Ectodermal cell (in vitro differentiated cells): ENCODE results near the gene GRPEL2.
"Not testable (repeated sequence)": the region's sequence is repeated elsewhere in the genome, so short reads cannot be mapped to it uniquely, and the experiment has no call there.

Experiments
- H3K27ac ChIP-seq: 2 replicates; pipeline ENCODE4 v1.7.0; 2013; ENCODE audit warnings: mild to moderate bottlenecking, low read depth, low read length; ENCODE audit not compliant: insufficient read depth, poor library complexity, severe bottlenecking
- H3K27me3 ChIP-seq: 2 replicates; pipeline ENCODE4 v1.7.0; 2013; ENCODE audit warnings: mild to moderate bottlenecking, low read length; ENCODE audit not compliant: insufficient read depth, control insufficient read depth, poor library complexity, severe bottlenecking
- H3K36me3 ChIP-seq: one replicate; pipeline ENCODE4 v1.7.0; 2013; ENCODE audit warnings: low read length; ENCODE audit not compliant: control insufficient read depth, insufficient read depth
- H3K4me1 ChIP-seq: one replicate; pipeline ENCODE4 v1.7.0; 2013; ENCODE audit warnings: low read length; ENCODE audit not compliant: control insufficient read depth, insufficient read depth
- H3K4me3 ChIP-seq: 2 replicates; pipeline ENCODE4 v1.7.0; 2013; ENCODE audit warnings: low read depth, low read length, control low read depth; ENCODE audit not compliant: insufficient read depth
- H3K9me3 ChIP-seq: 2 replicates; pipeline ENCODE4 v1.7.0; 2013; ENCODE audit warnings: mild to moderate bottlenecking, low read length, moderate library complexity; ENCODE audit not compliant: control insufficient read depth
- WGBS, 2 experiments: methylation state at CpG; one replicate each; pipeline ENCODE4 v1.1.7; 2013; ENCODE audit warnings: missing lambda C conversion rate in 2 of 2; 5-methylcytosine and 5-hydroxymethylcytosine counted together

The GRPEL2 gene

DNA sequence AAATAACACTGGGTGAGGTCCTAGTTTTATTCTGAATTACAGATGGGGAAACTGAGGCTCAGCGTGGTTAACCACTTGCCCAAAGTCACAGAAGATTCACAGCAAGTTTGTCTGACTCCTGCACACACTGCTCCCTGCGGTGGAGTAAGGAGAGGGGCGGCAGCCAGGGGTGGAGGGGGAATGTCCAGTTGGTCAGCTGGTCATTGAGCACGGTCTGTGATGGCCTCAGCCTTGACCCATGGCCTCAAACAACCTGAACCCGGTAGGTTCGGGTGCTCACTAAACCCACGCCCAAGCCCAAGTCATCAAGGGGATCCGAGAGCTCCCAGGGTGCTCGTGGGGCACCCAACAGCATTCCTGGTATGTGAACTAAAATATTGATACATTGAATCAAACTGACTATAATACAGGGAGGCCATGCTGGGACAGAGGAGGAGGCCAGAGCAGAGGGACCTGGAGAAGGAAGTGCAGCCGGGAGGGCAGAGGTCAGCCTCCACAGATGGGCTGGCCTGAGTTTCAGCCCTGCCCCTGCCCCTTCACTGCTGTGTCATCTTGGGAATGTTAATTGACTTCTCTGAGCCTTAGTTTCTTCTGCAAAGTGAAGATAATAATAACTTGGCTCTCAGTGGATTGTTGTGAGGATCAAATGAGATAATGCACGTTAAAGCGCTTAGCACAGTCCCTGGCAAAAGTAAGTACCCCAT lies 37.4 kb downstream of the GRPEL2 start:
- Histone ChIP-seq H3K4me3 (no peak overlapping the region), H3K27me3 (no peaks in the 10 kb centered on the region), H3K36me3 (no peaks in the 10 kb centered on the region), H3K27ac (no peak overlapping the region), H3K4me1 (peaks cover 7% of the 10 kb centered on the region), H3K9me3 (no peaks in the 10 kb centered on the region)
- WGBS, 2 experiments, result 93% methylated on average over 10 to 12 of the region's 12 CpGs

DNA sequence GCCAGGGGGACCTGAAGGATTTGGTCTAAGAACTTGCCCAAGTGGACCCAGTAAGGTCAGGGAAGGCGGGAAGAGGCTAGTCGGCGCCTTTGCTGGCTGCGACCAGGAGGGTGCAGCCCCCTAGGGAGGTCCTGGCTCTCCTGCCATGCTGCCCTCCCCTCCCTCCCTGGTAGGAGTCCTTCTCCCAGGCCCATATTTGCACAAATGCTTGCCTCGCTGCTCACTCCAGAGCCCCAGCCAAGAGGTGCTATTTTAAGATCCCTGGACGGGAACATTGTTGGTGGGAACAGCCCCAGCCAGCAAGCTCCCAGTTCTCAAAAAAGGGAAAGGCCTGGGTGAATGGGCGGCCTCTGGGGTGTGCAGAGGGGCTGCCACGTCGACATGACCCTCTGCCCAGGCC lies 38.1 kb downstream of the GRPEL2 start:
- Histone ChIP-seq H3K9me3 (no peaks in the 10 kb centered on the region), H3K27me3 (no peaks in the 10 kb centered on the region), H3K4me1 (peaks cover 7% of the 10 kb centered on the region), H3K4me3 (no peak overlapping the region), H3K27ac (no peak overlapping the region), H3K36me3 (no peaks in the 10 kb centered on the region)
- WGBS, 2 experiments, result 91 to 95% methylated on average over 9 of the region's 9 CpGs

DNA sequence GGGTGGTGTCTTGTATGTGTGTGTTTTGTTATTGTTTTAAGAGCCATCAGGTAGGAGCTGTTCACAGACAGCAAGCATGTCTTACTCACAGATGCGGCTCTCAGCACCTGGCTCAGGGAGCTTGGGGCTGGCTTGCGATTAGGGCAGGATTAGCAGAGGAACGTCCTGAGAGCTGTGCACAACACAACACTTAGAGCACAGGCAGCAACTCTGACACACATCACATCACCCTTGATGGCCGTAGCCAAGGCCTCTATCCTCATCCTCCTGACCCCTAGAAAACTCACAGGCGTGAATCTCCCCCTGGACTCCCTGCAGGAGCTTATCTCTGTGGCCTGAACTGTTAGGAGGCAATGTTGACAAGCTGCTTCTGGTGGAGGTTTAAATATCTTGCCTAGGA lies 40.9 kb downstream of the GRPEL2 start:
- Histone ChIP-seq H3K36me3 (no peaks in the 10 kb centered on the region), H3K4me1 (peaks cover 6% of the 10 kb centered on the region), H3K4me3 (no peak overlapping the region), H3K27me3 (no peaks in the 10 kb centered on the region), H3K27ac (no peak overlapping the region), H3K9me3 (no peaks in the 10 kb centered on the region)
- WGBS, 2 experiments, result 84 to 90% methylated on average over 5 of the region's 5 CpGs

DNA sequence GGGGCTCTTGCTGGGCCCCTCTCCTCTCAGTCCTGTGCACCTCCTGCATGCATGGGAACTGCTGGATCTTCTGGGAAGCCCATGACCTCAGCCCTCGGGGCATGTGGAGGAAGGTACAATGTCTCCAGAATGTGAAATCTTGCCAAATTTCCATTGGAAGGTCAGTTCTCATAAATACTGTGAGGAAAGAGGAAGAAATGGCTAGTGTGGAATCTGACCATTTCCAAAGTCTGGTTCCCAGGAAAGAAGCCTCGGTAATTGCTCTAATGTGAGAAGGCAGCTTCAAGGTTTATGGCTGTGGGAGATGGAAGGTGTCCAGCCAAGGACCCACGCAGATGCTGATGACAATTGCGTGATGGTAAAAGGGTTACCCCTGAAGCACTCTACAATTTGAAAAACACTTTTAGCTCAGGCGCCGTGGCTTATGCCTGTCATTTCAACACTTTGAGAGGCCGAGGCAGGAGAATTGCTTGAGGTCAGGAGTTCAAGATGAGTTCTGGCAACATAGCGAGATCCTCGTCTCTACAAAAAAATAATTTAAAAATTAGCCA lies 41.9 kb downstream of the GRPEL2 start:
- Histone ChIP-seq H3K36me3 (no peaks in the 10 kb centered on the region), H3K9me3 (no peaks in the 10 kb centered on the region), H3K4me1 (no peaks in the 10 kb centered on the region), H3K4me3 (no peak overlapping the region), H3K27ac (no peak overlapping the region), H3K27me3 (no peaks in the 10 kb centered on the region)
- 93 to 95% methylated on average over 9 of the region's 9 CpGs for WGBS, 2 experiments

DNA sequence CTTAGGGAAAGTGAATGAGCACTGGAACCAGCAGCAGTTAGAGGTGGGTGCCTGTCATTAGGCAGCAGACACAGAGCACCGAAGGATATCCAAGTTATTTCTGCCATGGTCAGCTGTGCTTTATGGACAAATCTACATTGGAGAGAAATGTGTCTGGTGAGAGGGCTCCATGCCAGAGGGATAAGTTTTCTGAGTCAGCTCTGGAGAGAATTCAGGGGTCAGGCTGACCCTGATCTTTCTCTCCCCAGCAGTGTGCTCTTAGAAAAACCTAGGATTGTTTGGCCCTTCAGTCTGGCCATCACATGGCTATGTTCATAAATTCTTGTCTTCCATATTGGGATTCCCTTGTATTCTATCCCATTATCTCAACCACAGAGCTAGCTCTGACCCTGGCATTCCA lies 42.7 kb downstream of the GRPEL2 start:
- Histone ChIP-seq H3K4me3 (no peak overlapping the region), H3K36me3 (no peaks in the 10 kb centered on the region), H3K4me1 (no peaks in the 10 kb centered on the region), H3K27me3 (no peaks in the 10 kb centered on the region), H3K9me3 (no peaks in the 10 kb centered on the region), H3K27ac (no peak overlapping the region)
- WGBS, 2 experiments, result 89 to 97% methylated on average over 1 of the region's 1 CpG

DNA sequence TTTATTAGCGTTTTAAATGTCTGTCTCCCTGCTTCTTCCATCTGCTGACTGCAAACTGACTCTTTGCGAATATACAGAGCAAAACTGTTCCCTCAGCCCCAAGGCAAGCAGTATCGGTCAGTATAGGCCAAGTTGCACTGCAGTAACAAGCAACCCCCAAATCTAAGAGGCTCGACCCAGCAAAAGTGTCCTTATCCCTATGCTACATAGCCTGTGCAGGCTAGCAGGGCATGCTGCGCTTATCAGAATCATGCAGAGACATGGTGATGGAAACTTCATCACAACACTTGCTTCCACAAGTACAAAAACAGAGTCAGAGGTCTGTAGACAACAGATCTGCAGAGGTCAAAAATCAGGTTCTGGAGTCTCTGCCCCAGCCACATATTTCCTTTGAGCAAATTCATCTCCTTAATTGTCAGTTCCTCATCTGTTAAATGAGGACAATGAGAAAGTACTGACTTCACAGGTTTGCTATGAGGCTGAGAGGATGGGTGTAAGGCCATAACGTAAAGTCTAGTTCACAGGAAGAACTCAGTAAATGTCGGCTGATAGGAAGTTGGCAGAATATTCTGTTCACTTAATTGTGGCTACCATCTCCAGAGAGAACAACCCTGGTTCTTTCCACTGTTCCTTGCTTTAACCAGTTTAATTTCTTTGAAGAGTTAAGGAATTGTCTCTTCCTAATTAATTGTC lies 43.3 kb downstream of the GRPEL2 start:
- H3K4me3 ChIP-seq, result no peak overlapping the region
- 80 to 82% methylated on average over 7 of the region's 7 CpGs for WGBS, 2 experiments
- no peaks in the 10 kb centered on the region for H3K27me3 ChIP-seq
- no peaks in the 10 kb centered on the region for H3K9me3 ChIP-seq
- H3K4me1 ChIP-seq, result no peaks in the 10 kb centered on the region
- no peaks in the 10 kb centered on the region for H3K36me3 ChIP-seq
- no peak overlapping the region for H3K27ac ChIP-seq

DNA sequence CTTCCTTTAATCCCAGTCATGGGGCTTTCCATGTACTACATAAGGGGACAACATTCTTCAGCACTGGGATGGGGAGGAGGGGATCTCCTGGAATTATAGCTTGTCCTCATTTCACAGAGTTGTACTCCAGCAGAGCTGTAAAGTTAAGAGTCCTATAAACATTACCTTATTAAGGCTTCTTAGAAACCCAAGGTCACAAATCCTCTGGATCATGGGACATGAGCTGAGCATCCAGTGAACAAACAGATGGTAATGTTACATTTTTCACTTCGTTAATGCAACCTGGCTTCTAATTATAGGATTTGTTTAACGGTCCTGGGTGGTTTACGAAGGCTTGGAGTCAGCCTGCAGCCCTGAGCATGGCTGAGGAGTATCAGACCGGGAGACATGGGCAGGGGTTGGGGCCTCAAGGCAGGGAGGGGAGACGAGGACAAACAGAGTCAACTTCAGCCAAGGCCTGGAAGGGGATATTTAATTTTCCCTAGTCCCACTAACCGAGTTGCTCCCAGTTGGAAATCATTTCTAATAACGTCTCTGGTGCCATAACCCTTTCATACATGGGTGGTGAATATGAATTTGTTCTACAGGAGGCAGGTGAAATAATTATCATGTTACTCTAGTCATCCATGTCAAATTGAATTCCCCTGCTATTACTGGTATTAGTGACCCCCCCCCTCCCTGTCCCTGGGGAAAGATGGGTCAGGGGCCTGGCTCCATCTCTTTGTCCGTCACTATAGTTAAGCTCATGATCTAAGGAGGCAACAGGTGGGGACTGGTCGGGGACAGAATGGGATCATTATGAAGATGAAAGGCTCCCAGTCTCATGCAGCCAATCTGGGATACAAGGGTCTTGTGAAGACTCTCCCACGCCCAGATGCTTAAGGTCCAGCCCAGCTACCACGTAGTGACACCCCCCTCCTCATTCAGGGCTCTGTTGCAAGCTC lies 44.5 kb downstream of the GRPEL2 start:
- H3K4me3 ChIP-seq, result no peak overlapping the region
- H3K4me1 ChIP-seq, result no peaks in the 10 kb centered on the region
- no peak overlapping the region for H3K27ac ChIP-seq
- WGBS, 2 experiments, result 88 to 90% methylated on average over 9 to 11 of the region's 11 CpGs
- no peaks in the 10 kb centered on the region for H3K9me3 ChIP-seq
- no peaks in the 10 kb centered on the region for H3K27me3 ChIP-seq
- H3K36me3 ChIP-seq, result no peaks in the 10 kb centered on the region

DNA sequence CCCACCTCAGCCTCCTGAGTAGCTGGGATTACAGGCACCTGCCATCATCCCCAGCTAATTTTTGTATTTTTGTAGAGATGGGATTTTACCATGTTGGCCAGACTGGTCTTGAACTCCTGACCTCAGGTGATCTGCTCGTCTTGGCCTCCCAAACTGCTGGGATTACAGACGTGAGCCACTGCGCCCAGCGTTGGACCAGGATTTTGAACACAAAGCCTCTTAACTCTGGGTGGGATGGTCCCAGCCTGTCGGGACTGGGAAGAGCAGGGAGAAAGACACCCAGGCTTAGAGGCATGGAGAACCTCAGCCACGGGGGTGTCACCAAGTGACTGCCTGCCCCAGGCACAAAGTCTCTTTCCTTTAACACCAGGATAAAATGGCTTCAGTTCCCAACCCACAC lies 45.8 kb downstream of the GRPEL2 start:
- not testable (repeated sequence) for H3K9me3 ChIP-seq, H3K27me3 ChIP-seq, H3K27ac ChIP-seq, H3K4me1 ChIP-seq, H3K4me3 ChIP-seq, H3K36me3 ChIP-seq
- WGBS, 2 experiments, result 89 to 91% methylated on average over 6 of the region's 6 CpGs

DNA sequence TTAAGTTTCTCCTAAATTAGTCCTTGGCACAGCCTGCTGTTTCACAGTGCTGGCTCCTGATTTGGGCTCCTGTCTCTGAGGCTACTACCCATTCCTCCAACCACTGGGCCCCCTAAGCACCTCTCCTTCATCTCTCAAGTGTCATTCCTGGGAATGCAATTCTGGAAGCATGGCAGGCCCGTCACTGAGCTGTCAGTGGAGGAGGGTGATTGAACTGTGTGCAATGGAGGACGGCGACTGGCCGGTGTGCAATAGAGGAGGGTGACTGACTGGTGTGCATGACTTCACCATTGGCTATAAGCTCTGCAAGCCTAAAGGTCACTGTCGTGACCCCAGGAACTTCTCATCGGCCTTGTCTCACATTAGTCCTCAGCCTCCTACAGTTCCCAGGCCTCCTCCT lies 46.2 kb downstream of the GRPEL2 start:
- Histone ChIP-seq H3K36me3 (no peaks in the 10 kb centered on the region), H3K4me1 (no peaks in the 10 kb centered on the region), H3K9me3 (no peaks in the 10 kb centered on the region), H3K27ac (no peak overlapping the region), H3K27me3 (no peaks in the 10 kb centered on the region), H3K4me3 (no peak overlapping the region)
- 82% methylated on average over 6 of the region's 6 CpGs for WGBS, 2 experiments

DNA sequence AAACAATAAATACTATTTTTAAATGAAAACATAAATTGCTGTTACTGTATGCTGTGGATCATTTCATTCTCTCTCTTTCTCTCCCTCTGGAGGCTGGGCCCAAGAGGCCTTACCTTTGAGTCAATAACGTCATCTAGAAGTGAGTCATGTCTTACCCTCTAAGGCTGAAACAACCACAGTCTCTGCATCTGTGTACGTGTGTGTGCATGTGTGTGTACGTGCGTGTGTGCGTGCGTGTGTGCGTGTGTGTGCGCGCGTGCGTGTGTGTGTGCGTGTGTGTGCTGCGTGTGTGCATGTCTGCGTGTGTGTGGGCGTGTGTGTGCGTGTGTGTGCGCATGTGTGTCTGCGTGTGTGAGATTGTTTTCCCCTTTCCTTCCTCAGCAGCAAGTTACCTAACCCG lies 47.4 kb downstream of the GRPEL2 start:
- H3K27me3 ChIP-seq, result no peaks in the 10 kb centered on the region
- H3K27ac ChIP-seq, result no peak overlapping the region

More for the DNA sequence above, 47.4 kb downstream of the GRPEL2 start:
- Histone ChIP-seq H3K9me3 (no peaks in the 10 kb centered on the region), H3K36me3 (no peaks in the 10 kb centered on the region), H3K4me3 (no peak overlapping the region), H3K4me1 (no peaks in the 10 kb centered on the region)
- WGBS, 2 experiments, result 85 to 92% methylated on average over 19 of the region's 19 CpGs
